ENCODE measurements around the gene RNF112.
"Not testable (repeated sequence)": the region's sequence is repeated elsewhere in the genome, so short reads cannot be mapped to it uniquely, and the experiment has no call there.

The RNF112 gene

GRCh38 chr17:19414396-19415280, 3.6 kb downstream of the RNF112 start:
- no peak for FAIRE-seq

DNA sequence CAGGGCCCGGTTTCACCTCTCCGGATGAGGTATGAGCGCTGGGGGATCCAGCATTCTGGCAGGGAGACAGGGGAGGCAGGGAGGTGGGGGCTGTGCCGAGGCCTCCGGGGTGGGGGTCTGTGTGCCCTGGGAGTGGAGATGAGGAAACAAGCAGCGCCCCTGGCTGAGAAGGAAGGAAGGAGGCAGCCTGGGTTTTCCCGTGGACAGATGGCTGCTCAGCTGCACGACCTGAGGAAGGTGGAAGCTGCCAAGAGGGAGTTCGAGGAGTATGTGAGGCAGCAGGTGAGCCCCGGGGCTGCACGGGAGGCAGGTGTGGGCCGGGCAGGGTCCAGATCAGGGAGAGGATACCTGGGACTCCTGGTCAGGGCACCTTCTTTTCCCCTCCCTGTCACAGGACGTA, 4.3 kb downstream of the RNF112 start:
- FAIRE-seq, result no peak

DNA sequence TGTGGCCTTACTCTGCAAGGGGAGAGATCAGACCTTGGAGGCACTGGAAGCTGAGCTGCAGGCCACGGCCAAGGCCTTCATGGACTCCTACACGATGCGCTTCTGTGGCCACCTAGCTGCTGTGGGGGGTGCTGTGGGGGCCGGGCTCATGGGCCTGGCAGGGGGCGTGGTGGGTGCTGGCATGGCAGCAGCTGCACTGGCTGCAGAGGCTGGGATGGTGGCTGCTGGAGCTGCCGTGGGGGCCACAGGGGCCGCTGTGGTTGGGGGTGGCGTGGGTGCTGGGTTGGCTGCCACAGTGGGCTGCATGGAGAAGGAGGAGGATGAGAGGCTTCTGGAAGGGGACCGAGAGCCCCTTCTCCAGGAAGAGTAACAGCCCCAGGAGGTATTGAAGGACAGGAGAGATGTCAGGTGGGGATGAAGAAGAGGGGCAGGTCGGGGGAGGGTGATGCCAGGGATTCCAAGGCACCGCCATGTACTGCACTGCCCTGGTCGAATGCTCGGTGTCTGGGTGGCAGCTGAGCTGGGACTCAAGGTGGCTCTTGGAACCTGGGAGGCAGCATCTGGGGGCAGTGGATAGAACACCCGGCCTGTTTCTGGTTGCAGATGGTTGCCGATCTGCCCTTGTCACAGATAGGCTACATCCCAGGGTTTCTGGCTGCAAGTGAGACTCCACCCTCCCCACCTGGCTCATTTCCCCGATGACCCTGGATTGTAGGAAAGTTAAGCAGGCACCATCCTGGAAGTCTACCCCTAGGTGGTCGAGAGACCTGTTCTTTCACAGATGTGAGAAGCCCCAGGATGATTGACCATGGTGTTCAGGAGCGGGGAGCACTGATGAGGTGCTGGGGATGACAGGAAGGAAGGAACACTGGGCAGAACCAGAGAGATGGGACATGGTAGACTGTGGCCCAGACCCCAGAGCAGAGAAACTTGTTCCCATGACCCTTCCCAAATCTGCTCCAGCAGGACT, 5.1 kb downstream of the RNF112 start:
- no peak for FAIRE-seq

DNA sequence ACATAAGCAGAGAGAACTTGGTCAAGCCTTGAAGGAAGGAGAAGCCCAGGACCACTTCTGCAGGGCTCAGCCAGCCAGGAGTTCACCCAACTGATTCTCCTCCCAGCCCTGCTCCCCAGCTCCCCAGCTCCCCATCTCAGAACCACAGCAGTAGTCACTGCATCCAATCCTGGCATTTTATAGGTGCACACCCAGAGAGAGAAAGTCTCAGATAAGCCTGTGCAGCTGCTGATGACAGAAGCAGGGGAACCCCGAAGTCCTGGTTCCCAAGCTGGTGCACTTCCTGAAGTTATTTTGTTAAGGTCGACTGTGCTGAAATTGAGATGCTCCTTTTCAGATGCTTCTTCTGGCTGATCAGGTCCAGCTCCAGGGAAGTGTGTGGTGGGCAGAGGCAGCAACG, 6.6 kb downstream of the RNF112 start:
- no peak for FAIRE-seq

- FAIRE-seq, result no peak
Observed at GRCh38 chr17:19418251-19418992, 7.4 kb downstream of the RNF112 start.

DNA sequence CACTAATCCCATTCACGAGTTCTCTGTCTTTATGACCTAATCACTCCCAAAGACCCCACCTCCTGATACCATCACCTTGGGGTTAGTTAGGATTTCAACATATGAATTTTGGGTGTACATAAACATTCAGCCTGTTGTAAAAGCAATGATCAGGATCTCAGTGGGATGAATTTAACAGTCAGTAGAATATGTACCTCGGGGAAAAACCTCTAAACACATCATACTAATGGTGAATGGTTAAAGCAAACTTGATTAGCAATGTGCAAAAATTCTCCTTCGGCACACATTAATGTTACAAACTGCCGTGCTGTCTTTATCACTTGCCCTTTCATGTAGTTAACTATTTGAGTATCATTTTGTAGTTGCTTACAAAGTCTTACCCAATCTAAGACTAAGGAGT, 10.2 kb downstream of the RNF112 start:
- no peak for FAIRE-seq

DNA sequence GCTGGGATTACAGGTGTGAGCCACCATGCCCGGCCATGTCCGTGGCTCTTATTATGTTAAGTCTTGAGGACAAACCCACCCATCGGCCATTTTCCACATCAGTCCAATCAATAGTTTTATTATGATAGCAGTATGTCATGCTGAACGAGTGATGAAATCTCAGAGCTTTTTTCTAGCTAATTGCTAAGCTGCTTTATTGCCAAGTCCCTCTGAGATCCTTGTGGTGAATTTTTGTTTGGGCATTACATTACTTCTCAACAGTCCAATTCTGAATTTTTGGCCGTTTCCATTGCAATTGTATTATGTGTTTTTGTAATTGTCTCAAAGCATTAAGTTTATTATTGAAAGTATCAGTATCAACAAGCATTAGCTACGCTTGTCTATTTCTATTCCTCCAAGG, 10.9 kb downstream of the RNF112 start:
- FAIRE-seq, result no peak

- FAIRE-seq, result no peak
Observed at GRCh38 chr17:19424934-19425868, 14.2 kb downstream of the RNF112 start.

- no peak for FAIRE-seq
Observed at GRCh38 chr17:19426631-19427030, 15.6 kb downstream of the RNF112 start.

DNA sequence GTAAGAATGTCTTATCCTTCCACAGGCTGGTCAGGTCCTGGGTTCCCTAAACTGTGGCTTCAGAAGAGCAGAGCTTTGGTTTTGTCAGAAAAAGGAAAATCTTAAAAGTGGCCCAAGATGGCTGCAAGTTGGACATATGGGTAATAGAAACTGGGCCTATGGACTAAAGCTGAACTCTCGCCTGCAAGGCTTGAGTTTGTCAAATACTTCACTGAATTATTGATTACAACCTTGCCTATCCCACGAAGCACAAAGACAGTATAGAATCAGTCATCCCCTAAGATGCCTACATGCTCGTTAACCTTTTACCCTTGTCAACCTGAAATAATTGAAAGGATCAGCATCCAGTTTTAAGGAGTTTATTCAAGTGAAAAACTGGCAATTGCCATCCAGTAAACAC, 20.7 kb downstream of the RNF112 start:
- FAIRE-seq, result no peak

DNA sequence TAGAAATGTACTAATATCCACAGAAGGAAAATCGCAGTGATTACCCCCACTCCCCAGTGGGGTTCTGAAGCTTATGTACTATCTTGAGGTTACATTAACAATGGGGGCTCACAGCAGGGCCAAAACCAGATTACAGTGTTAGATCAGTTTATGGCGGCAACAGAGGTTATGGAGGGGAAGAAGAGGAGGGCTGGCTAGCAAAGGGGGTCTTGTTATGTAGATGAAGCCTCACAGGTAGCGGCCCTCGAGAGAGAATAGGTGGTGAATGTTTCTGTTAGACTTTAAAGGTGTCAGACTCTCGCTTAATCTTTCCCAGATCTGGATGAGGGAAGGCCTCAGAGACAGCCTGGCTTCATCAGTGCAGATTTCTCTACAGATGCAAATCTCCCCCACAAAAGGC, 22.2 kb downstream of the RNF112 start:
- no peak for FAIRE-seq

GRCh38 chr17:19433727-19434340, 22.8 kb downstream of the RNF112 start:
- no peak for FAIRE-seq

DNA sequence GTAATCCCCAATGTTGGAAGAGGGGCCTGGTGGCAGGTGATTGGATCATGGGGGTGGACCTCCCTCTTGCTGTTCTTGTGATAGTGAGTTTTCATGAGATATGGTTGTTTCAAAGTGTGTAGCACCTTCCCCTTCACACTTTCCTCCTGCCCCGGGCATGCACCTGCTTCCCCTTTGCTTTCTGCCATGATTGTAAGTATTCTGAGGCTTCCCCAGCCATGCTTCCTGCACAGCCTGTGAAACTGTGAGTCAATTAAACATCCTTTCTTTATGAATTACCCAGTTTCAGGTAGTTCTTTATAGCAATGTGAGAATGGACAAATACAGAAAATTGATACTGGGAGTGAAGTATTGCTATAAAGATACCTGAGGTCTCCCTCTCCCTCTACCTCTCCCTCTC, 29.4 kb downstream of the RNF112 start:
- no peak for FAIRE-seq

DNA sequence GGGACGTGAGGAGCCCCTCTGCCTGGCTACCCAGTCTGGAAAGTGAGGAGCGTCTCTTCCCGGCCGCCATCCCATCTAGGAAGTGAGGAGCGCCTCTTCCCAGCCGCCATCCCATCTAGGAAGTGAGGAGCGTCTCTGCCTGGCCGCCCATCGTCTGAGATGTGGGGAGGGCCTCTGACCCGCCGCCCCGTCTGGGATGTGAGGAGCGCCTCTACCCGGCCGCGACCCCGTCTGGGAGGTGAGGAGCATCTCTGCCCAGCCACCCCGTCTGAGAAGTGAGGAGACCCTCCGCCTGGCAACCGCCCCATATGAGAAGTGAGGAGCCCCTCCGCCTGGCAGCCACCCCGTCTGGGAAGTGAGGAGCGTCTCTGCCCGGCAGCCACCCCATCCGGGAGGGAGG, 30.3 kb downstream of the RNF112 start:
- not testable (repeated sequence) for FAIRE-seq

DNA sequence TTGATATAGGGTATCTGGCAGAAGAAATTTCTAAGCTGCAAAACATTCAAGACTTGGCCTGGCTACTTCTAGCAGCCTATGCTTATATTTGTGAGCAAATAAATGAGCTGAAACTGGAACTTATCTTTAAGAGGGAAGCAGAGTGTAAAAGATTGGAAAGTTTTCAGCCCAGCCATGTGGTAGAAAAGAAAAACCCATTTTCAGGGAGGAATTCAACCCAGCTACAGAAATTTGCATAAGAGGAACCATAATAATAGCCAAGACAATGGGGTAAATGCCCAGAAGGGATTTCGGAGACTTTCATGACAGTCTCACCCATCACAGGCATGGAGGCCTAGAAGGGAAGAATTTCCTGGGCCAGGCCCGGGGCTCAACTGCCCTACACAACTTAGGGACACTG, 31.7 kb downstream of the RNF112 start:
- FAIRE-seq, result no peak

DNA sequence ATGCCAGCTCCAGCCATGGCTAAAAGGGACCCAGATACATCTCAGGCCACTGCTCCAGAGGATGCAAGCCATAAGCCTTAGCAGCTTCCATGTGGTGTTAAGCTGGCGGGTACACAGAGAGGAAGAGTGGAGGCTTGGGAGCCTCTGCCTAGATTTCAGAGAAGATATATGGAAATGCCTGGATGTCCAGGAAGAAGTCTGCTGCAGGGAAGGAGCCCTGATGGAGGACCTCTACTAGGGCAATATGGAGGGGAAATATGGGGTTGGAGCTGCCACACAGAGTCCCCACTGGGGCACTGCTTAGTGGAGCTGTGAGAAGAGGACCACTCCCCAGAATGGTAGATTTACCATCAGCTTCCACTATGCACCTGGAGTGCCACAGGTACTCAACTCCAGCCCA, 32.1 kb downstream of the RNF112 start:
- FAIRE-seq, result no peak

- FAIRE-seq, result no peak
Observed at GRCh38 chr17:19445105-19445504, 34.1 kb downstream of the RNF112 start.

DNA sequence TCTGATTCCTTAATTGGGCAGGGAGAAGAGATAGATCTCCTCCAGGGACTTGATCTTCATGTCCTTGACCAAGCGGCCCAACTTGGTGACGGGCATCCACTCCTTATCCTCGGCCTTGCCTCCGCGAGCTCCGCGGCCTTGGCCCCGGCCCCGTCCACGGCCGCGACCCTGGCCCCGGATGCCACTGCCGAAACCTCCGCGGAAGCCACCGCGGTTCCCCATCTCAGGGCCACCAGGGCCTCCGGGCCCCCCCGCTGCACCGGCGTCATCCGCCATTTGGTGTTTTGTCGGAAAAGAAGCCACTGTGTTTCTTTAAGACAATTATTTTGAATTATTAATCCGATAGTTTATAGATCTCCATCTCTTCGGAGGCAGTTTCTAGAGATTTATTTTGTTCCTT, 35.5 kb downstream of the RNF112 start:
- not testable (repeated sequence) for FAIRE-seq

- FAIRE-seq, result no peak
Observed at GRCh38 chr17:19447085-19447583, 36.1 kb downstream of the RNF112 start.

DNA sequence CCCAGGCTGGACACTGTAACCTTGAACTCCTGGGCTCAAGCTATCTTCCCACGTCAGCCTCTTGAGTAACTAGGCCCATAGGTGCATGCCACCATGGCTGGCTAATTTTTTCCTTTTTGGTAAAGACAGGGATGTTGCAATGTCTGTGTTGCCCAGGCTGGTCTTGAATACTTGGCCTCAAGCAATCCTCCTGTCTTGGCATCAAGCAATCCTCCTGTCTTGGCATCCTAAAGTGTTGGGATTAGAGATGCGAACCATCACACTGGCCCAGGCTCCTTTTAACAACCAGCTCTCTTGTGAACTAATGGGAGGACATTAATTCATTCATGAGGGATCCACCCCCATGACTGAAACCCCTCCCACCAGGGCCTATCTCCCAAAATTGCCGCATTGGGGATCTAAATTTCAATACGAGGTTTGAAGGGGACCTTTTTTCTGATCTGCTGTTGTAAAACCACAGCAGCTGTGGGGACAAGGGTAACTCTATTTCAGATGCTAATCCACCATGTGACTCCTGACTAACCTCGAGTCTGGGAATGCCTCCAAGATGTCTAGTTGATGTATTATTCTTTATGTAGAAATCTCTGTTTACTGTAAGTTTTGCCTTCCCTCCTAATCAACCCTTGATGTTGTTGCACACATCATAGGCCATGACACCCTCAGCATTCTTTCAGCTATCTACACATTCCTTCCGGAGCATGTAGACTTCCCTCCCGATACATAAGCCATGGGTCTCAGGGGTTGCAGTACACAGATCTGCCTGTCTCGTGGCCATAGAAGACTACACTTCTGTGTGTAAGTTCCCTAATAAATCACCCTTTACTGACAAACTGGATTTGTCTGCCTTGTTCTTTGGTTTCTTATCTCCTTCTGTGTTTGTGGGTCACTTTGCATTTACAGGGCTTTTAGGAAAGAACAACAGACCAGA, 37.6 kb downstream of the RNF112 start:
- no peak for FAIRE-seq
